Measurements from ENCODE around the gene ZIC2. TPM values are rescaled to one million over a fixed set of nuclear protein-coding genes. Genes with fewer than 3 reads are reported as not detected.

ZIC2 gene
- total RNA-seq, 1 experiment from 2014 or later = 44.4 TPM

DNA sequence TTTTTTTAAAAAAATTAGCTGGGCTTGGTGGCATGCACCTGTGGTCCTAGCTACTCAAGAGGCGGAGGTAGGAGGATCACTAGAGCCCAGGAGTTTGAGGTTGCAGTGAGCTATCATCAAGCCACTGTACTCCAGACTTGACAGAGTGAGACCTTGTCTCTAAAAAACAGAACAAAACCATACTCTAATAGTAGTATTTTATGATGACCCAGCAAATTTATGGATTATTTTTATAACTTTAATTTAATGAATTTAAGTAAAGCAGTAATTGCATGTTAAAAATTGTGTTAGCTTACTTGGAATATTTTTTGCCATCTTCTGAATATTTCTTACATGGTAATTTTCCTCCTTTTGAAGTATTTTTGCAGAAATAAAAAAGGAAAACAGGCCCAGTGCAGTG, 48.3 kb downstream of the ZIC2 start:
- Histone ChIP-seq H4K20me1 (ENCODE audit: insufficient read depth) (no peaks in the 10 kb centered on the region), H3K27ac (ENCODE audit: low read depth, low read length) (no peak overlapping the region), H3K9me3 (ENCODE audit: control insufficient read depth in 1 of 2, insufficient read depth in 1 of 2, low read depth in 1 of 2, low read length in 2 of 2) (no peaks in the 10 kb centered on the region), H3K36me3 (ENCODE audit: control insufficient read depth in 1 of 2, insufficient read depth in 2 of 2, low read length in 2 of 2) (no peaks in the 10 kb centered on the region), H2AFZ (ENCODE audit: low read depth, low read length, poor library complexity, severe bottlenecking) (no peak overlapping the region), H3K4me1 (ENCODE audit: control insufficient read depth in 1 of 2, insufficient read depth in 2 of 2, low read length in 2 of 2) (no peaks in the 10 kb centered on the region), H3K9ac (ENCODE audit: low read length) (no peak overlapping the region), H3K27me3 (ENCODE audit: insufficient read depth, low read length) (no peaks in the 10 kb centered on the region), H3K4me3 (replicated peaks in 1 of 2; ENCODE audit: low read depth in 1 of 2, low read length in 2 of 2) (no peak overlapping the region), H3K4me2 (ENCODE audit: low read length) (no peak overlapping the region), H3K9me2 (ENCODE audit: insufficient read depth) (no peaks in the 10 kb centered on the region), H3K79me2 (ENCODE audit: insufficient read depth, low read length) (no peaks in the 10 kb centered on the region)
- intact Hi-C loops (cut with micrococcal nuclease) = no loop called here
- ChIA-PET CTCF (no interaction called here), POLR2A (no interaction called here), RAD21 (ENCODE audit: low non-redundant PET in 1 of 2, low total read pairs in 2 of 2, uncharacterized antibody in 2 of 2, unreplicated experiment in 2 of 2) (no interaction called here)
- no TSS peak for BruUV-seq (replicated peaks)
- DNase-seq (ENCODE audit: low read depth, low spot score) = no peak
- TF ChIP-seq ZNF274 (IDR thresholded peaks at IDR 0.05; ENCODE audit: low read depth, low read length) (no peak), ZFX (IDR thresholded peaks at IDR 0.05) (no peak), TCF7L2 (IDR thresholded peaks at IDR 0.05; ENCODE audit: borderline replicate concordance, extremely low read depth, insufficient read depth, insufficient read length) (no peak), SP1 (IDR thresholded peaks at IDR 0.05; ENCODE audit: low read depth) (no peak), EZH2 (IDR thresholded peaks at IDR 0.05) (no peak), POLR2AphosphoS5 (IDR thresholded peaks at IDR 0.05; ENCODE audit: low read depth, low read length) (no peak), JUND (IDR thresholded peaks at IDR 0.05) (no peak), SRF (IDR thresholded peaks at IDR 0.05; ENCODE audit: low read depth) (no peak), RAD21 (IDR thresholded peaks at IDR 0.05; ENCODE audit: low read depth) (no peak), EZH2phosphoT487 (IDR thresholded peaks at IDR 0.05; ENCODE audit: borderline replicate concordance) (no peak), CBX3 (IDR thresholded peaks at IDR 0.05; ENCODE audit: low read depth) (no peak), YY1 (IDR thresholded peaks at IDR 0.05; ENCODE audit: extremely low read depth, insufficient replicate concordance, low read depth, low read length) (no peak), FOSL1 (IDR thresholded peaks at IDR 0.05; ENCODE audit: low read depth) (no peak), POLR2A (IDR thresholded peaks at IDR 0.05; ENCODE audit: borderline replicate concordance, extremely low read depth, insufficient read depth, insufficient read length) (no peak), CEBPB (IDR thresholded peaks at IDR 0.05; ENCODE audit: low read depth) (no peak), SIN3A (IDR thresholded peaks at IDR 0.05; ENCODE audit: low read depth) (no peak), ZBTB33 (IDR thresholded peaks at IDR 0.05; ENCODE audit: extremely low read depth, insufficient replicate concordance, low read length) (no peak)
- TF ChIP-seq, protein P1, sequence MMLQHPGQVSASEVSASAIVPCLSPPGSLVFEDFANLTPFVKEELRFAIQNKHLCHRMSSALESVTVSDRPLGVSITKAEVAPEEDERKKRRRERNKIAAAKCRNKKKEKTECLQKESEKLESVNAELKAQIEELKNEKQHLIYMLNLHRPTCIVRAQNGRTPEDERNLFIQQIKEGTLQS (IDR thresholded peaks at IDR 0.05) = no peak
- TF ChIP-seq, protein P2, sequence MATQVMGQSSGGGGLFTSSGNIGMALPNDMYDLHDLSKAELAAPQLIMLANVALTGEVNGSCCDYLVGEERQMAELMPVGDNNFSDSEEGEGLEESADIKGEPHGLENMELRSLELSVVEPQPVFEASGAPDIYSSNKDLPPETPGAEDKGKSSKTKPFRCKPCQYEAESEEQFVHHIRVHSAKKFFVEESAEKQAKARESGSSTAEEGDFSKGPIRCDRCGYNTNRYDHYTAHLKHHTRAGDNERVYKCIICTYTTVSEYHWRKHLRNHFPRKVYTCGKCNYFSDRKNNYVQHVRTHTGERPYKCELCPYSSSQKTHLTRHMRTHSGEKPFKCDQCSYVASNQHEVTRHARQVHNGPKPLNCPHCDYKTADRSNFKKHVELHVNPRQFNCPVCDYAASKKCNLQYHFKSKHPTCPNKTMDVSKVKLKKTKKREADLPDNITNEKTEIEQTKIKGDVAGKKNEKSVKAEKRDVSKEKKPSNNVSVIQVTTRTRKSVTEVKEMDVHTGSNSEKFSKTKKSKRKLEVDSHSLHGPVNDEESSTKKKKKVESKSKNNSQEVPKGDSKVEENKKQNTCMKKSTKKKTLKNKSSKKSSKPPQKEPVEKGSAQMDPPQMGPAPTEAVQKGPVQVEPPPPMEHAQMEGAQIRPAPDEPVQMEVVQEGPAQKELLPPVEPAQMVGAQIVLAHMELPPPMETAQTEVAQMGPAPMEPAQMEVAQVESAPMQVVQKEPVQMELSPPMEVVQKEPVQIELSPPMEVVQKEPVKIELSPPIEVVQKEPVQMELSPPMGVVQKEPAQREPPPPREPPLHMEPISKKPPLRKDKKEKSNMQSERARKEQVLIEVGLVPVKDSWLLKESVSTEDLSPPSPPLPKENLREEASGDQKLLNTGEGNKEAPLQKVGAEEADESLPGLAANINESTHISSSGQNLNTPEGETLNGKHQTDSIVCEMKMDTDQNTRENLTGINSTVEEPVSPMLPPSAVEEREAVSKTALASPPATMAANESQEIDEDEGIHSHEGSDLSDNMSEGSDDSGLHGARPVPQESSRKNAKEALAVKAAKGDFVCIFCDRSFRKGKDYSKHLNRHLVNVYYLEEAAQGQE (IDR thresholded peaks at IDR 0.05; ENCODE audit: low read depth) = no peak
- TF ChIP-seq, protein P3, sequence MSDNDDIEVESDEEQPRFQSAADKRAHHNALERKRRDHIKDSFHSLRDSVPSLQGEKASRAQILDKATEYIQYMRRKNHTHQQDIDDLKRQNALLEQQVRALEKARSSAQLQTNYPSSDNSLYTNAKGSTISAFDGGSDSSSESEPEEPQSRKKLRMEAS (IDR thresholded peaks at IDR 0.05) = no peak
- no peak for ATAC-seq

All from HCT116 (cell line).